ENCODE results near the gene ALB. TPM values are rescaled to one million over a fixed set of nuclear protein-coding genes. Genes with fewer than 3 reads are reported as not detected.
"Not testable (repeated sequence)": the region's sequence is repeated elsewhere in the genome, so short reads cannot be mapped to it uniquely, and the experiment has no call there.

The ALB gene
- total RNA-seq, 1 experiment from 2014 or later, result 0.22 TPM

- Histone ChIP-seq H3K36me3 (ENCODE audit: low read depth, low read length) (no peaks in the 10 kb centered on the region), H3K4me2 (ENCODE audit: low read length) (no peak overlapping the region), H3K79me2 (ENCODE audit: low read length) (no peaks in the 10 kb centered on the region), H3K4me1 (ENCODE audit: insufficient read depth, low read length) (no peaks in the 10 kb centered on the region), H3F3A (ENCODE audit: low read length, unreplicated experiment) (no peaks in the 10 kb centered on the region), H3K27me3 (ENCODE audit: low read length) (peaks cover 25% of the 10 kb centered on the region; the same call in 1 of the 2 replicates), H3K9ac (ENCODE audit: low read length) (no peak overlapping the region), H3K9me2 (replicated peaks; ENCODE audit: low read length) (no peaks in the 10 kb centered on the region), H3K27ac (ENCODE audit: low read length) (no peak overlapping the region), H4K20me1 (ENCODE audit: low read length) (no peaks in the 10 kb centered on the region), H2AFZ (ENCODE audit: low read length) (no peak overlapping the region), H3K4me3 (ENCODE audit: low read length) (no peak overlapping the region), H3K9me3 (ENCODE audit: low read length) (no peaks in the 10 kb centered on the region)
- ChIA-PET CTCF (no interaction called here), POLR2A (ENCODE audit: unreplicated experiment) (no interaction called here)
- DNase-seq, result no peak
- no peak for ATAC-seq
- no peak for TF ChIP-seq EZH2phosphoT487 (IDR thresholded peaks at IDR 0.05; ENCODE audit: borderline replicate concordance, low read length)
- TF ChIP-seq EZH2 (IDR thresholded peaks at IDR 0.05; ENCODE audit: low read length, unreplicated experiment), result no peak
- no peak for TF ChIP-seq CTCF (conservative IDR thresholded peaks at IDR 0.05; ENCODE audit: low read depth, low read length)
- intact Hi-C loops (cut with micrococcal nuclease), result no loop called here
- BruUV-seq (replicated peaks), result no TSS peak
Measured at GRCh38 chr4:73383452-73383851, 20.6 kb upstream of the ALB start.

GRCh38 chr4:73387552-73387951 is 16.5 kb upstream of the ALB start:
- no peak for TF ChIP-seq EZH2phosphoT487 (IDR thresholded peaks at IDR 0.05; ENCODE audit: borderline replicate concordance, low read length)
- ChIA-PET POLR2A (ENCODE audit: unreplicated experiment) (interaction anchor here (0.8 kb wide), 1 partner anchor 275 kb away, joined by 6 read pairs; no protein-coding TSS in a partner anchor), CTCF (no interaction called here)
- Histone ChIP-seq H3K27ac (ENCODE audit: low read length) (no peak overlapping the region), H2AFZ (ENCODE audit: low read length) (no peak overlapping the region), H3K36me3 (ENCODE audit: low read depth, low read length) (no peaks in the 10 kb centered on the region), H3K9me3 (ENCODE audit: low read length) (no peaks in the 10 kb centered on the region), H4K20me1 (ENCODE audit: low read length) (no peaks in the 10 kb centered on the region), H3K4me1 (ENCODE audit: insufficient read depth, low read length) (no peaks in the 10 kb centered on the region), H3K27me3 (ENCODE audit: low read length) (peaks cover 42% of the 10 kb centered on the region), H3F3A (ENCODE audit: low read length, unreplicated experiment) (no peaks in the 10 kb centered on the region), H3K79me2 (ENCODE audit: low read length) (no peaks in the 10 kb centered on the region), H3K4me2 (ENCODE audit: low read length) (no peak overlapping the region), H3K9me2 (replicated peaks; ENCODE audit: low read length) (no peaks in the 10 kb centered on the region), H3K4me3 (ENCODE audit: low read length) (no peak overlapping the region), H3K9ac (ENCODE audit: low read length) (no peak overlapping the region)
- ATAC-seq, result no peak
- no TSS peak for BruUV-seq (replicated peaks)
- intact Hi-C loops (cut with micrococcal nuclease), result no loop called here
- DNase-seq, result no peak

GRCh38 chr4:73388887-73389286 is 15.2 kb upstream of the ALB start:
- POLR2A ChIA-PET (ENCODE audit: unreplicated experiment), result no interaction called here
- intact Hi-C loops (cut with micrococcal nuclease), result no loop called here
- no peak for TF ChIP-seq EZH2phosphoT487 (IDR thresholded peaks at IDR 0.05; ENCODE audit: borderline replicate concordance, low read length)
- TF ChIP-seq EZH2 (IDR thresholded peaks at IDR 0.05; ENCODE audit: low read length, unreplicated experiment), result no peak
- TF ChIP-seq CTCF (conservative IDR thresholded peaks at IDR 0.05; ENCODE audit: low read depth, low read length), result no peak
- Histone ChIP-seq H3F3A (ENCODE audit: low read length, unreplicated experiment) (no peaks in the 10 kb centered on the region), H3K9me2 (replicated peaks; ENCODE audit: low read length) (no peaks in the 10 kb centered on the region), H4K20me1 (ENCODE audit: low read length) (no peaks in the 10 kb centered on the region), H2AFZ (ENCODE audit: low read length) (no peak overlapping the region), H3K27me3 (ENCODE audit: low read length) (peaks cover 51% of the 10 kb centered on the region), H3K36me3 (ENCODE audit: low read depth, low read length) (no peaks in the 10 kb centered on the region), H3K9me3 (ENCODE audit: low read length) (no peaks in the 10 kb centered on the region), H3K9ac (ENCODE audit: low read length) (no peak overlapping the region), H3K27ac (ENCODE audit: low read length) (no peak overlapping the region), H3K4me2 (ENCODE audit: low read length) (no peak overlapping the region), H3K79me2 (ENCODE audit: low read length) (no peaks in the 10 kb centered on the region), H3K4me3 (ENCODE audit: low read length) (no peak overlapping the region), H3K4me1 (ENCODE audit: insufficient read depth, low read length) (no peaks in the 10 kb centered on the region)
- DNase-seq, result no peak
- ATAC-seq, result no peak
- CTCF ChIA-PET, result no interaction called here
- BruUV-seq (replicated peaks), result no TSS peak

GRCh38 chr4:73389663-73390062 is 14.4 kb upstream of the ALB start:
- H4K20me1 ChIP-seq (ENCODE audit: low read length); H3K9me3 ChIP-seq (ENCODE audit: low read length); ATAC-seq; BruUV-seq (replicated peaks); H3K79me2 ChIP-seq (ENCODE audit: low read length); H3K4me2 ChIP-seq (ENCODE audit: low read length); H3K4me3 ChIP-seq (ENCODE audit: low read length); H3K27ac ChIP-seq (ENCODE audit: low read length); POLR2A ChIA-PET (ENCODE audit: unreplicated experiment); H3K9ac ChIP-seq (ENCODE audit: low read length); H2AFZ ChIP-seq (ENCODE audit: low read length); H3K9me2 ChIP-seq (replicated peaks; ENCODE audit: low read length); H3K4me1 ChIP-seq (ENCODE audit: insufficient read depth, low read length); DNase-seq; H3K36me3 ChIP-seq (ENCODE audit: low read depth, low read length); H3F3A ChIP-seq (ENCODE audit: low read length, unreplicated experiment); CTCF ChIA-PET: not testable (repeated sequence)
- H3K27me3 ChIP-seq (ENCODE audit: low read length), result peaks cover 52% of the 10 kb centered on the region
- intact Hi-C loops (cut with micrococcal nuclease), result loop anchor here (5.0 kb wide), 1 partner anchor 37 kb away; no protein-coding TSS in a partner anchor

Measured in PC-3 (cell line).